ENCODE measurements around the gene COL11A2.
"Not testable (repeated sequence)": the region's sequence is repeated elsewhere in the genome, so short reads cannot be mapped to it uniquely, and the experiment has no call there.

COL11A2 gene

DNA sequence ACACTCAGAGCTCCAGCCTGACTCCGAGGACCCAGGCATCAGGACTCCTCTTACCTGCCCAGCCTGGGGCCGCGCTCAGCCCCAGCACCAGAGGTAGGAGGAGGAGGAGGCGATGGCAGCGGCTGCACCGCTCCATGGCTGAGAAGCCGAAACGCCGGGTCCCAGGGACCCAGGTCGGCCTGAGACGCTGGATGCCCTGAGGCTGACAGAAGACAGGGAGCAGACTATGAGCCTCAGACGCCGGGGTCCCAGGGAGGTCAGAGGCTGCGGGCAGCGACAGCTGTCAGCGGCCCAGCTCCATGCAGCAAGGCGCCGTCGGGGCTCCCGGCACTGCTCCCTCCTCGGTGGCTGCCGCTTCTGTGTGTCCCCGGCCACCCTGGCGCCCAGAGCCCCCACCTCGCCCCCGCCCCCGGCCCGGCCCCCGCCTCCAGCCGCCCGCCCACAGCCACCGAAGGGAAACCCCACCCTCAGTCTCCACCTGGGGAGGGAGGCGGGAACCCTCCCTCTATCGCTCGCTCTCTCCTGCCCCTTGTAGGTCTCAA, at the start of gene COL11A2:
Gene COL11A2, minus strand, starts transcription at position 363 of the 542 bp plus-strand sequence. Its CDS starts 227 bp downstream, at position 136.
- no peak for DNase-seq

- DNase-seq, result no peak
These were observed 49.7 kb upstream of the COL11A2 start for GRCh38 chr6:33241968-33242367.

DNA sequence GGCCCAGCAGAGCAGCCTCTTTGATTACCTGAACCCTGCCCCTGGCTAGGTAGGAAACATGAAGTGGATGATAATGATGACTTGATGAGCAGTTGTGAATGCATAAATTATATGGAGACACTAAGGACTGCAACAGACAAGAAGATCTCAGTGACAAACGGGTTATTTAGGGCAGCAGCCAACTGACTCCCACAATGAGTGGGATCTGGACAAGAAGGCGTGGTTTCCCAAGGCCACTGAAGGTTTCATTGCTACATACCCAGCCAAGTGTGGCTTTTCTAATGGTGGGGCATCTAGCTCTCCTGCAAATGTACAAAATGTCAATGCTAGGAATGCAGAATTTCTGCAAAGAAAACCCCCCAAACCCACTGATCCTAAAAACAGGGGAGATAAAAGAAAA, 45.5 kb upstream of the COL11A2 start:
- no peak for DNase-seq

- no peak for DNase-seq
These were observed 44.6 kb upstream of the COL11A2 start for GRCh38 chr6:33236852-33237251.

DNA sequence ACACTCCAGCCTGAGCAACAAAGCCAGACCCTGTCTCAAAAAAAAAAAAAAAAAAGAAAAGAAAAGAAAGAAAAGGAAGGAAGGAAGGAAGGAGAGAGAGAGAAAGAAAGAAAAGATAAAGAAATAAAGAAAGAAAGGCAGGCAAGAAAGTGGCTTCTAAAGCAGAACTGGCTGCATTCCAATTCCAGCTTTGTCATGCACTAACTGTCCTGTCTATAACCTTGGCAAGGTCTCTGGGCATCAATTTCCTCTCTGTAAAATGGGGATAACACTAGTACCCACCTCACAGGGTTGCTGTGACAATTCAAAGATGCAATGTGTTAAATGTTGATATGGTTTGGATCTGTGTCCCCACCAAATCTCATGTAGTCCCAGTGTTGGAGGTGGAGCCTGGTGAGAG, 44.1 kb upstream of the COL11A2 start:
- no peak for DNase-seq

- DNase-seq, result peak; percentile 39
These were observed 43.0 kb upstream of the COL11A2 start for GRCh38 chr6:33235221-33235634.

- DNase-seq, result not testable (repeated sequence)
These were observed 34.3 kb upstream of the COL11A2 start for GRCh38 chr6:33226503-33227120.

DNA sequence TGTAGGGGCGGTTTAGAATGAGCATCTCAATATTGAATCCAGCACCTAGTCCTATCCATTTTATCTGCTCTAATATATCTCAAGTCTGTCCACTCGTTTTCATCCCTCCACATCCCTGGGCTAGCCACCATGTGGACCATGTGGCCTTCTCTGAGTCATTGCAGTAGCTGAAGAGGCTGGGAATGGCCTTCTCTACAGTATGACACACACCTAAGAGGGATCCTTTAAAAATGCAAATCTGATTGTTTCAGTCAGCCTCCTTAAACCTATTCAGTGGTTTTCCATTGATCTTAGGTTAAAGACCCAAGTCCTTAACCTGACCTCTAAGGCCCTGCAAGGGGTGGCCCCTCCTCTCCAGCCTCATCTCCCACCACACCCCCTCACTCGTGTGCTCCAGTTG, 25.4 kb upstream of the COL11A2 start:
- no peak for DNase-seq

DNA sequence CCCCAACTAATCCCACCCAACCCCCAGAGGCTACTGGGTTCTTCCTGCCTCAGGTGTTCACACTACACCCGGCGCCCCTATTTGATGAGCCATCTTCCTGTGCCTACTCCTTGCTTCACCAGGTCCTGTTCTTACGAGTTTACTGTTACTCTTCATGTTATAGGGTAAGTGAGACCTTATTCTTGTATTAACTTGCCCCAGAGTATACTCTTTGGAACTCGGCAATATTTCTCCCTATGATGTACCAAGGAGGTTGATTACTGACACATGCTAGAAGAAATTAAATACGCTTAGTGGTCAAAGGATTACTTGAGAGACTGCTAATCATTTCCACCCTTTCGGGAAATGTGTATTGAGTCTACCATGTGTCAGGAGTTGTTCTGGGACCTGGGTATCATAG, 25.0 kb upstream of the COL11A2 start:
- no peak for DNase-seq

DNA sequence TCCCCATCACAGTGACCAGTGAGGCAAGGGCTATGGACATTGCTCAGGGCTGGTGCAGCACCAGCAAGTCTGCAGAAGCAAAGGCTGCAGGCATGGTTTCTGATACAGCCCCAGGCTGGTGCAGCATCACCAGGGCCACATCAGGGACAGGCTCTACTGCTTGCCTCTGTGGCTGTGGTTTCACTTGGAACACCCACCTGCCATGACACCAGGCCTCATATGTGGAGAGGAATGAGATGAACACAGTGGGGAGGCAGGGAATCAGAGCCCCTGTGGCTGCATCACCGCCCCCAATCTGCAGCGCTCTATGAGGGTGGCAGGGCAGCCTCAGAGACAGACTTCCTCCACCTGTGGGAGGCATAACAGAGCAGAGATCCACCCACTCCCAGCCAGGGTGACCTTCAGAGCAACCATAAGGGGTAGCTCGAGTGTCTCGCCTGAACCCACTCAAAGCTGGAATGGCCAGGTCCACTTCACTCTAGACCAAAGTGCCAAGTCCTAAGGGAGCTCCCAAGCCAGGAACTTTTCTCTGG, 23.9 kb upstream of the COL11A2 start:
- no peak for DNase-seq

GRCh38 chr6:33215271-33216116, 23.2 kb upstream of the COL11A2 start:
- no peak for DNase-seq

- no peak for DNase-seq
These were observed 21.7 kb upstream of the COL11A2 start for GRCh38 chr6:33213989-33214335.

- no peak for DNase-seq
These were observed 21.1 kb upstream of the COL11A2 start for GRCh38 chr6:33213166-33213988.

DNA sequence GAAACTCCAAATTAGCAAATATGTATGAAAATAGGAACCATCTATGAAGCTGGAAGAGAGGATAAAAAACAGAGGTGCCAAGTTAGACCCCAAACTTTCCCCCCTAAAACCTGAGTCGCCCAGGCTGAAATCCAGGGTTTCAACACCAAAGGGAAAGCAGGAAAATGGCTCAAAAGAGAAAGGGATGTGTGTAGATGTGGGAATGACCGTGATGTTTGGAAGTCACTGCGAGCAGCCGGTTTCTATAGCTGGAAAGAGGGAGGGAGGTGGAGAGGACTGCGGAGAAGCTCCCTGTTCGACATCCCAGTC, 20.5 kb upstream of the COL11A2 start:
- DNase-seq, result no peak

DNA sequence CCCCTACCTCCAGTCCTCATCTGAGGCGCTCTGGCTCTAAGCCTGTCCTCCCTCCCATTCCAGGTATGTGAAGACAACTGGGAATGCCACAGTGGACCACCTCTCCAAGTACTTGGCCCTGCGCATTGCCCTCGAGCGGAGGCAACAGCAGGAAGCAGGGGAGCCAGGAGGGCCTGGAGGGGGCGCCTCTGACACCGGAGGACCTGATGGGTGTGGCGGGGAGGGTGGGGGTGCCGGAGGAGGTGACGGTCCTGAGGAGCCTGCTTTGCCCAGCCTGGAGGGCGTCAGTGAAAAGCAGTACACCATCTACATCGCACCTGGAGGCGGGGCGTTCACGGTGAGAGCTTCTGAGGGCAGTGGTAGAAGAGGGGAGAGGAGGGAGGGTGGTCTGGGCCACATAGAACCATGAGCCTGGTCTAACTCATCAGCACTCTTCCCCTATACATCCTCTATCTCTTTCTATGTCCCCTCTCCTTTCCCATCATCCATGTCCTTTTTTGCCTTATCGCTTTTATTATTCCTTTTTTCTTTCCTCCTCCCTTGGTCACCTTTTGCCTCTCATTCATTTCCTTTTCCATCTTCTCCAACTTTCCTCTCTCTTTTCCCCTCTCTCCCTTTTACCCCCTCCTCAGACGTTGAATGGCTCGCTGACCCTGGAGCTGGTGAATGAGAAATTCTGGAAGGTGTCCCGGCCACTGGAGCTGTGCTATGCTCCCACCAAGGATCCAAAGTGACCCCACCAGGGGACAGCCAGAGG, 19.6 kb upstream of the COL11A2 start:
- no peak for DNase-seq

- DNase-seq, result no peak
These were observed 18.9 kb upstream of the COL11A2 start for GRCh38 chr6:33211136-33211535.

DNA sequence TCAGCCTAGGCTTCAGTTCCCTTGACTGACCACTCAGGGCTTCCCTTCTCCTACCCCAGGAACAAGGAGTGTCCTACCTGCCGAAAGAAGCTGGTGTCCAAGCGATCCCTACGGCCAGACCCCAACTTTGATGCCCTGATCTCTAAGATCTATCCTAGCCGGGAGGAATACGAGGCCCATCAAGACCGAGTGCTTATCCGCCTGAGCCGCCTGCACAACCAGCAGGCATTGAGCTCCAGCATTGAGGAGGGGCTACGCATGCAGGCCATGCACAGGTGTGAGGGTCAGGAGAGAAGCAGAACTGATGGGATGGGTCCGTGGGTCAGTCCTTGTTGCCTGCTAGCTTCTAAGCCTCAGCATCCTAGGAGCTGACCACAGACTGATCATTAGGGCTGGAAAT, 17.6 kb upstream of the COL11A2 start:
- no peak for DNase-seq

DNA sequence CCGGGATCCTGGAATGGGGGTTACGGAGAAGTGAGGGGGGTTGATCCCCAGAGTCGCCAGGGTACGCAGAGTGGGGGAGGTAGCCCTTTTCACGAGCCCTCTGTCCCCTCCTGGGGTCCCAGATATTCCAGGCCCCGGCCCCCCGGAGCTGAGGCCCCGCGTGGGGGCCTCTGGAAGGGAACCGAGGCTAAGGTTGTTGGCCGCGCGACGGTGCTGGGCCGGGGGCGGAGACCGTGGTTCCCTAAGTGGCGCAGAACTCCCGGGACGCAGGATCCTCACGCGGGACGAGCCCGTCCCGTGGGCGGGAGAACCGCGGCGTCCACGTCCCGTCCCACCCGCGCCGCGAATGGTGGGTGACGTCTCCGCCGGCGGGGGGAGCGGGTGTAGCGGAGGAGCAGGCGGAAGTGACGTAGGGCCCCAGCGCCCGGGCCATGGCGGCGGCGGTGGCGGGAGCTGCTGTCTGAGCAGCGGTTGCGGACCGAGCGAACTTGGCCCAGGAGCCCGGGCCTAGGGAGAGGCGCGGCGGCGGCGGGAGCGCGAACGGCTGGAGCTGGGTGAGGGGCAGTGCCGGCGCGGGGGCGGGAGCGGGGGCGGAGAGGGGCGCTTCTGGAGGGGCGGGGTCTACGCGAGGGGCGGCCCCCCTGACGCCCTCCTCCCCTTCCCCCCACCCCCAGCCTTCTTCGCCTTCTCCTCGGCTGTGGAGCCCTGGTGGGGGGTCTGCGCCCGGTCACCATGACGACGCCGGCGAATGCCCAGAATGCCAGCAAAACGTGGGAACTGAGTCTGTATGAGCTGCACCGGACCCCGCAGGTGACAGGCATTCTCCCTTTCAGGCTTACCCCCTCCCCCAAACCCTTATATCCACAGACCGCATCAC, 16.1 kb upstream of the COL11A2 start, which contains the start of gene RING1:
Gene RING1, plus strand, starts transcription at position 410 of the 877 bp plus-strand sequence. Its CDS starts 323 bp downstream, at position 733.
- peak; percentile 34 for DNase-seq

GRCh38 chr6:33207552-33208090, 15.4 kb upstream of the COL11A2 start:
- no peak for DNase-seq

DNA sequence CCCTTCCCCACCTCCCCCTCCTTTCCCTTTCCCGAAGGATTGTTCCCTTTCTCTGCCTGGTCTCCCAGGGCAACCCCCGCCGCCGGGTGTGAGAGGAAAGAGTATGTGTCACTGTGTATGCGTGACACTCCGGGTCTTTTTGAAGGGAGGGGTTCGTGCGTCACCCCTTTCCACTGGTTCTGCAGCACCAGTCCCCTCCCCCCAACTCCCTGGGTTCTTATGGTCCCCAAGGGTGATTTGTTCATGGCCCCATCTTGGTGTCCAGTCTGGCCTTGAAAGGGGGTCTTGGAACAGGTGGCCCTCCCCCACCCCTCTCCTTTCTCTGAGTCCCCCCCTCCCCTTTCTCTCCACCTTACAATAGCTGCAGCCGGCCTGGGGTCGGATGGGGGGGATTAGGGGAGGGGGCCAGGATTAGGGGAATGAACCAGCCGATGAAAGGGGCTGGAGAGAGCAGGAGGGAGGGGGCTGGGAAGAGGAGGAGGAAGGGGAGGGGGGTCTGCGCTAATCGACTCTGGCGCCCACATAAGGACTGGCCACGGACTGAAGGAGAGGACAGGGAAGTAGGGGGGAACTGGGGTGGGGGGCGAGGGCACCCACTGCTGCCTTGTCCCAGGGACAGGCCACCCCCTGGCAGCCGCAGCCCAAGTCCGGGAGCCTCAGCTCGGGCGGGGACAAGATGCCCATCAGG, 14.7 kb upstream of the COL11A2 start:
- no peak for DNase-seq
